NCI-H1694 treated with DMSO at 0.1 percent for 48 hours (cell line): ENCODE data around the gene CEP192.
"Not testable (repeated sequence)": the region's sequence is repeated elsewhere in the genome, so short reads cannot be mapped to it uniquely, and the experiment has no call there.

Experiments used
- DNase-seq: peaks from one replicate; lab custom pipeline; 2025; lab: John Stamatoyannopoulos, UW

CEP192 gene

GRCh38 chr18:13028869-13029268 lies 37.7 kb downstream of the CEP192 start:
- DNase-seq = no peak

- no peak for DNase-seq
Observed at GRCh38 chr18:13032173-13032572, 41.0 kb downstream of the CEP192 start.

- DNase-seq = no peak
Observed at GRCh38 chr18:13035249-13035914, 44.2 kb downstream of the CEP192 start.

DNA sequence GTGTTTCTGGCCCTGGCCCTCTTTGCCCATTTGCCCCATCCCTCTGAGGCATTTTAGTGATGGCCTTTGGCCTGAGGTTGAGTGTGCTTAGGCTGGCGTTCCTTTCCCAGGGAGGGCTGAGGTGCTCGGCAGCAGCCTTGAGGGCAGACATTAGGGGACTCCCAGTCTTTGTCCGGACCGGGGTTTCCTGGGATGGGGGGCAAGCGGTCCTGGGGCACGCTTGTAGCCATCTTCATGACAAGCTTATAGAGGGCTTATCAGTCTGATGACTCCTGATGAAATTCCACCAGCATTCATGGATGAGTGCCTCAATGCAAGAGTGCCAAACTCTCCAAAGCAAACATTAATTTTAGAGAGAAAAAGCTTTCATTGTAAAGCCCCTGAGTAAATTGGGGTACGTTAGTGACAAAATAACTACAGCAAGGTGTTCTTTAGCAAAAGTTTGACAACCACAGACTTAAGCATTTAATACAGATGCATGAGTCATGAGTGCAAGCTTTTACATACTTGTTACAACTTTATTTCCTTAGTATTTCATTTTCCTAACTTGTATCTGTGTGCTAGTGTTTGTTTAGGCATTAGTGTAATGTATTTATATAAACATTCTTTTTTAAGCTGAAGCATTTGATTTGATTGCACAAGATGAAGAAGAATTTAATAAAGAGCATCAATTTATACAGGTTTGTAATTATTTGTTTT lies 45.6 kb downstream of the CEP192 start:
- no peak for DNase-seq

GRCh38 chr18:13039806-13040205 lies 48.6 kb downstream of the CEP192 start:
- no peak for DNase-seq

DNA sequence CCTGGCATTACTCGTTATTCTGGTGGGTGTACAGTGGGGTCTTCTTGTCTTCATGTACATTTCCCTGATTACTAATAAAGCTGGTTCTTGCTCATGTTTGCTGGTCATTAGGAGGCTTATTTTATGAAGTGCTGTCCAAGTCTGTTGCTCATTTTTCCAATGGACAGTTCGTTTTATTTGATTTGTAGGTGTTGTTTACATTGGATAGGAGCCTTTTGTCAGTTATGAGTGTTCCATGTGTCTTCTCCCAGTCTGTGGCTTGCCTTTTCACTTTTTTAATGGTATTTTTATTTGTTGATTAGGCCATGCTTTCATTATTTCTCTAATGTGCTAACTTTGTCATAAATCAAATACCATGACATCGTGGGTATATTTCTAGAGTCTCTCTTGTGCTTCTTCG lies 51.9 kb downstream of the CEP192 start:
- DNase-seq = no peak

DNA sequence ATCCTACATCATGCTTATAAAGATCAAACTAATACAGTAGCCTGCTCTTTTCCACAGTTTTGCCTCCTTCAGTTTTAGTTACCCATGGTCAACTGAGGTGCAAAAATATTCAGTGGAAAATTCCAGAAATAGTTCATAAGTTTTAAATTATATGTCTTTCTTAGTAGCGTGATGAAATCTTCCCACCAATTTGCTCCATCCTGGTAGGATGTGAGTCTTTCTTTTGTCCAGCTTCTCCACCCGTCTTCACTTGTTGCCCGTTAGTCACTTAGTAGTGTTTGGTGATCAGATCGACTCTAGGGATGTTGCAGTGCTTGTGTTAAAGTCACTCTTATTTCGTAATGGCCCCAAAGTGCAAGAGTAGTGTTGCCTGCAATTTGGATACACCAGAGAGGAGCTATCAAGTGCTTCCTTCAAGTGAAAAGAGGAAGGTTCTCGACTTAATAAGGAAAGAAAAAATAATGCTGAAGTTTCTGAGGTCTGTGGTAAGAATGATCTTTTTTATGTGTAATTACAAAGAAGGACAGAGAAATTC lies 57.0 kb downstream of the CEP192 start:
- no peak for DNase-seq

GRCh38 chr18:13051159-13051558 lies 60.0 kb downstream of the CEP192 start:
- no peak for DNase-seq

GRCh38 chr18:13051950-13052349 lies 60.8 kb downstream of the CEP192 start:
- no peak for DNase-seq

- DNase-seq = no peak
Observed at GRCh38 chr18:13054336-13054735, 63.2 kb downstream of the CEP192 start.

DNA sequence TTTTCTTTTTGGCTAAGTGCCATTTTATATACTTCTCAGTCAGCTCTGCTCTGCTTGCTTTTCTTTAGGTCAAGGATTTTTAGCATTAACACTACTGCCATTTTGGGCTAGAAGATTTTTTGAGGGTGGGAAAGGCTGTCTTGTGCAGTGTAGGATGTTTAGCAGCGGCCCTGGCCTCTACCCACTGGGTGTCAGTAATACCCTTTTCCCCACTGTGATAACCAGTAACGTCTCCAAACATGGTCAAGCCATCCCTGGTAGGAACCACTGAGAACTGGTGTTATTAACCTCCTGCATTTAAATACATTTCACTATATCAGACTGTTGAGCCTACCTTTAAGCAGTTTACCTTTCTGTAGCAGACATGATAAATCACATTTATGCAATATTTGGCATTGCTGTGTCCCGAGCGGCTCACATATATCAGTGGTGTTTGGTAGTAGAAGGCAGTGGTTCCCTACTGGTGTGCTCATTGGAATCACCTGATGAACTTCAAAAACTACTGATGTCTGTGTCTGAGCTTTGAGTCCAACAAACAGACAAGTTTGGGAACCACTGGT lies 70.5 kb downstream of the CEP192 start:
- no peak for DNase-seq

DNA sequence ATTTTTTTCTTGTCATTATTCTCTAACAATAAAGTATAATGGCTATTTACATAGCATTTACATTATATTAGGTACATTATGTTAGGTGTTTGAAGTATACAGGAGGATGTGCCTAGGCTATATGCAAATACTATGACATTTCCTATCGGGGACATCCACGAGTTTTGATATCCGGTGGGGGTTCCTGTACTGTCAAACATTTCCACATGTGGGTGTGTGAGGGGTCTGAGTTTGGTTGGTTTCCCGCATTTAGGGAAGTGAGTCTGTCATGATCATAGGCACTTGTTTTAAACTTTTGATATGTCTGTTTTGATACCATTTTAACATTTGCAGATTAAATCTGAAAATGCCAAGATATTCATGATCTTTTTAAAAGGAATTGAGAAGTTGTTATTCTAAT lies 76.0 kb downstream of the CEP192 start:
- DNase-seq = no peak

- DNase-seq = no peak
Observed at GRCh38 chr18:13067966-13068365, 76.8 kb downstream of the CEP192 start.

DNA sequence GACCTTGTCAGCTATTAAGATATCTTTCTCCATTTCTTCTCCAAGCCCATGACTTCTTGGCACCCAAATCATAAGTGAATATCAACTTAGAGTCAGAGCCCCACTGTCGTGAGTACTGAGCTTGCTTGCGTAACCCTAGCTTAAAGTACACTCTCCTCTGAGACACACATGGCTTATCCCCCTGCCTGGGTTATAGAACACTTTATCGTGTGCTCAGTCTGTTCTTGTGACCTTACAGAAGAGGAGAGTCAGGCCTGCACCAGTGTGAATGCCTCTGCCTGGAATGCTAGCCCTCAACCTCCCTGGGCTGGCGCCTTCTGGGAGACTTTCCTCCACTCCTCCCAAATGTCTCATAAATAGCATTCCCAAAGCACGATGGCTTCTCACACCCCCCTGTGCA lies 79.3 kb downstream of the CEP192 start:
- no peak for DNase-seq

DNA sequence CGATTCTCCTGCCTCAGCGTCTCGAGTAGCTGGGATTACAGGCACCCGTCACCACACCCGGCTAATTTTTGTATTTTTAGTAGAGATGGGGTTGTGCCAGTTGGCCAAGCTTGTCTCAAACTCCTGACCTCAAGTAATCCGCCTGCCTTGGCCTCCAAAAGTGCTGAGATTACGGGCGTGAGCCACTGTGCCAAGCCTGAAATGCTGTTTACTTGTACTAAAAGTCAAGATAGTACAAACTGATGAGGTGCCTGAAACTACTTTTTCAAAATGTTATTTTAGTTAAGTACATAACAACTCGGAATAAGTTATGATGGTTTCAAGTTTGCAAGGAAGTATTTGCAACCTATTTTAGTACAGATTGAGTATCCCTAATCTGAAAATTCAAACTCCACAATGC lies 85.7 kb downstream of the CEP192 start:
- DNase-seq = no peak

- DNase-seq = no peak
Observed at GRCh38 chr18:13077473-13077872, 86.3 kb downstream of the CEP192 start.

- DNase-seq = not testable (repeated sequence)
Observed at GRCh38 chr18:13078065-13078464, 86.9 kb downstream of the CEP192 start.

DNA sequence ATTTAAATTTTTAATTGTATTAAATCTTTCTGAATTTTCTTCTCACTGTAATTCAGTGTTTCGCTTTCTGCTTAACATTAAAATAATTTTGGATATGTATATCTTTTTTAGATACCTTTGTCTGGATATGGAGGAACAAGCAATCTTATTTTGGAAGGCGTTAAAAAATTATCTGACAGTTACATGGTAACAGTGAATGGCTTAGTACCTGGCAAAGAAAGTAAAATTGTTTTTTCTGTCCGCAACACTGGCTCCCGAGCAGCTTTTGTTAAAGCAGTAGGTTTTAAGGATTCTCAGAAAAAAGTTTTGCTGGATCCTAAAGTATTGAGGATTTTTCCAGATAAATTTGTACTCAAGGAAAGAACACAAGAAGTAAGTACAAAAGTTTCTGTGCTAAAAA lies 95.7 kb downstream of the CEP192 start:
- no peak for DNase-seq

DNA sequence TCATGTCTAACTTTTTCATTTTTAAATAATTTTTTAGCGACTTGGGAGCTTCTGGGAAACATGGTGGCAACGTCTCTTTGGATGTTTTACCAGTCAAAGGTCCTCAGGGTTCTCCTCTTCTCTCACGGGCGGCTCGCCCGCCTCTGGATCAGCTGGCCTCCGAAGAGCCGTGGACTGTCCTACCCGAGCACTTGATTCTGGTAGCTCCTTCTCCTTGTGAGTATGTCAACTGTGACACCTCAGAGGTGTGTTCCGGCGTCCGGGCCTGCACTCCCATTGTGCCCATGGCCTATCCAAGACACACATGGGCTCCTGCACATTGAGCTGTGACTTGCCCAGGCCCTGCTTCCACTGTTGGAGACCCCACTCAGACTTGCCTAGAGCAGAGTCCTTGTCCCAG lies 104.3 kb downstream of the CEP192 start:
- DNase-seq = no peak

DNA sequence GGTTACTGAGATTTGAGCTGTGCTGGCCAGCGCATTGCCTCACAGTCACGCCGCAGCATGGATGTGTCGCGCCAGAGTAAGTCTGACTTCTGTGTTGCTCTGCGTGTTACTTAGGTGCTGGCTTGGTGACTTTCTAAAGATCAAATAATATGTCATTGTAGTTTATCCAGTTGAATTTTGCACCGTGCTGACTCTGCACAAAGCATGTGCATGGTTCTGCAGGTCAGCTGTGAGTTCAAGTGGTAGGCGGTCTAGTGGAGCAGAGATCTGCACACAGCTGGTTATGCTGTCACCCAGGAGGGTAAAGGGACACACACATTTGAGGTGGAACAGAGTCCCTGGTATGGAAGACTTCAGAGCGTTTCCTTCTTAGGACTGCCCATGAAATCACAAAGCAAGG lies 105.1 kb downstream of the CEP192 start:
- DNase-seq = no peak

GRCh38 chr18:13096719-13097118 lies 105.6 kb downstream of the CEP192 start:
- no peak for DNase-seq

GRCh38 chr18:13098104-13098503 lies 106.9 kb downstream of the CEP192 start:
- not testable (repeated sequence) for DNase-seq

GRCh38 chr18:13099113-13099512 lies 108.0 kb downstream of the CEP192 start:
- DNase-seq = no peak
